Osteoblast (primary cell): ENCODE measurements around the gene SLC22A3. TPM values are rescaled to one million over a fixed set of nuclear protein-coding genes. Genes with fewer than 3 reads are reported as not detected.

ENCODE experiments used
- DNase-seq: peaks from one replicate; pipeline ENCODE4 v3.0.0; 2011; ENCODE audit warnings: low spot score, mixed read lengths; ENCODE audit not compliant: insufficient read length; ENCODE audit errors: missing footprints
- H2AFZ ChIP-seq: 2 replicates; pipeline ENCODE4 v1.6.0; 2011; ENCODE audit warnings: mild to moderate bottlenecking, low read length
- H3K27ac ChIP-seq: 2 replicates; pipeline ENCODE4 v1.5.1; 2011; ENCODE audit warnings: mild to moderate bottlenecking, low read depth, low read length, moderate library complexity
- H3K27me3 ChIP-seq: 2 replicates; pipeline ENCODE4 v1.6.0; 2012; ENCODE audit warnings: mild to moderate bottlenecking, control low read depth, inconsistent platforms, low read length, moderate library complexity; ENCODE audit not compliant: insufficient read depth
- H3K36me3 ChIP-seq: 2 replicates; pipeline ENCODE4 v1.5.1; 2011; ENCODE audit warnings: mild to moderate bottlenecking, low read length, control low read depth, moderate library complexity; ENCODE audit not compliant: insufficient read depth
- H3K4me1 ChIP-seq: 2 replicates; pipeline ENCODE4 v1.5.1; 2011; ENCODE audit warnings: mild to moderate bottlenecking, low read length, control low read depth, moderate library complexity; ENCODE audit not compliant: insufficient read depth
- H3K4me2 ChIP-seq: 2 replicates; pipeline ENCODE4 v1.6.0; 2011; ENCODE audit warnings: mild to moderate bottlenecking, low read length; ENCODE audit not compliant: insufficient read depth
- H3K4me3 ChIP-seq: fragments of 200-600 bp; sonication (generic); 3 replicates; pipeline ENCODE4 v1.5.1; 2012; ENCODE audit warnings: mild to moderate bottlenecking, low read length, inconsistent platforms; ENCODE audit not compliant: insufficient read depth
- H3K79me2 ChIP-seq: 2 replicates; pipeline ENCODE4 v1.6.0; 2012; ENCODE audit warnings: mild to moderate bottlenecking, low read length, control low read depth, inconsistent platforms; ENCODE audit not compliant: insufficient read depth
- H3K9me3 ChIP-seq: 2 replicates; pipeline ENCODE4 v1.5.1; 2011; ENCODE audit warnings: low read depth, low read length, control low read depth
- H4K20me1 ChIP-seq: 2 replicates; pipeline ENCODE4 v1.6.0; 2012; ENCODE audit warnings: mild to moderate bottlenecking, low read length, control low read depth; ENCODE audit not compliant: insufficient read depth
- CTCF ChIP-seq: IDR thresholded peaks from 2 replicates; pipeline ENCODE4 v1.5.1; 2011; ENCODE audit warnings: mild to moderate bottlenecking, low read depth, low read length, moderate library complexity; ENCODE audit errors: extremely low read depth
- total RNA-seq: library from RNA; depleted of rRNA; stranded (reverse); fragments of >200 nt; gene quantifications from 2 replicates; pipeline ENCODE4 v1.2.3, GENCODE V29; 2012

Gene SLC22A3
- total RNA-seq, 1 donor = 22.1 TPM

GRCh38 chr6:160430751-160431150 lies 82.6 kb downstream of the SLC22A3 start:
- no peak for TF ChIP-seq CTCF
- Histone ChIP-seq H3K27me3 (no peaks in the 10 kb centered on the region), H3K36me3 (no peaks in the 10 kb centered on the region), H4K20me1 (no peaks in the 10 kb centered on the region), H3K9me3 (no peaks in the 10 kb centered on the region), H3K4me3 (no peak overlapping the region), H3K79me2 (no peaks in the 10 kb centered on the region), H2AFZ (no peak overlapping the region), H3K4me1 (peaks cover 21% of the 10 kb centered on the region), H3K4me2 (peak overlapping the region; percentile 18), H3K27ac (no peak overlapping the region)
- DNase-seq = no peak

- TF ChIP-seq CTCF = no peak
- Histone ChIP-seq H2AFZ (no peak overlapping the region), H3K27ac (peak overlapping the region; percentile 34), H3K9me3 (no peaks in the 10 kb centered on the region), H3K4me1 (peaks cover 21% of the 10 kb centered on the region), H3K4me3 (no peak overlapping the region), H3K4me2 (peak overlapping the region; percentile 18), H3K36me3 (no peaks in the 10 kb centered on the region), H3K27me3 (no peaks in the 10 kb centered on the region), H3K79me2 (no peaks in the 10 kb centered on the region), H4K20me1 (no peaks in the 10 kb centered on the region)
- DNase-seq = peak; percentile 71
Measured at GRCh38 chr6:160431226-160431625, 83.0 kb downstream of the SLC22A3 start.

- DNase-seq = no peak
- Histone ChIP-seq H3K4me1 (peaks cover 21% of the 10 kb centered on the region), H3K27me3 (no peaks in the 10 kb centered on the region), H4K20me1 (no peaks in the 10 kb centered on the region), H3K4me3 (no peak overlapping the region), H2AFZ (no peak overlapping the region), H3K27ac (peak overlapping the region; percentile 34), H3K79me2 (no peaks in the 10 kb centered on the region), H3K36me3 (no peaks in the 10 kb centered on the region), H3K4me2 (no peak overlapping the region), H3K9me3 (no peaks in the 10 kb centered on the region)
- no peak for TF ChIP-seq CTCF
Measured at GRCh38 chr6:160431791-160432404, 83.7 kb downstream of the SLC22A3 start.

- Histone ChIP-seq H3K79me2 (no peaks in the 10 kb centered on the region), H3K4me1 (peaks cover 12% of the 10 kb centered on the region), H4K20me1 (no peaks in the 10 kb centered on the region), H3K9me3 (no peaks in the 10 kb centered on the region), H3K4me2 (no peak overlapping the region), H3K27ac (no peak overlapping the region), H3K27me3 (no peaks in the 10 kb centered on the region), H2AFZ (no peak overlapping the region), H3K36me3 (no peaks in the 10 kb centered on the region), H3K4me3 (no peak overlapping the region)
- no peak for TF ChIP-seq CTCF
- DNase-seq = no peak
Measured at GRCh38 chr6:160435935-160436334, 87.8 kb downstream of the SLC22A3 start.
